Sigmoid colon (tissue), 7 donors: ENCODE data around the gene IGLL5. TPM values are rescaled to one million over a fixed set of nuclear protein-coding genes. Genes with fewer than 3 reads are reported as not detected.

ENCODE experiments used
- DNase-seq: peaks from one replicate; pipeline ENCODE4 v3.0.0-alpha.2; 2019
- H3K27ac ChIP-seq, 4 donors: fragments of 200-600 bp; sonication (generic); one replicate each; pipeline ENCODE4 v1.5.1; 2016 to 2019; ENCODE audit warnings: mild to moderate bottlenecking in 1 of 4
- H3K27me3 ChIP-seq, 3 donors: fragments of 200-600 bp; sonication (generic); one replicate each; pipeline ENCODE4 v1.5.1; 2019; ENCODE audit warnings: mild to moderate bottlenecking in 1 of 3
- H3K36me3 ChIP-seq, 4 donors: fragments of 200-600 bp; sonication (generic); one replicate each; pipeline ENCODE4 v1.5.1; 2016 to 2019
- H3K4me1 ChIP-seq, 4 donors: fragments of 200-600 bp; sonication (generic); one replicate each; pipeline ENCODE4 v1.5.1; 2017 to 2019
- H3K4me3 ChIP-seq, 4 donors: fragments of 200-600 bp; sonication (generic); one replicate each; pipeline ENCODE4 v1.5.1; 2017 to 2019; ENCODE audit warnings: mild to moderate bottlenecking in 2 of 4, moderate library complexity in 1 of 4
- H3K9me3 ChIP-seq, 4 donors: fragments of 200-600 bp in 3 of 4; sonication (generic) in 3 of 4; one replicate each; pipeline versions ENCODE4 v1.5.1 to v1.6.1; 2013 to 2019
- CTCF ChIP-seq, 4 experiments: fragments of 450-650 bp in 3 of 4; fragments of 200-600 bp in 1 of 4; IDR thresholded peaks; one replicate each; pipeline ENCODE4 v1.5.1; 2016 to 2019; ENCODE audit warnings: antibody characterized with exemption in 4 of 4, mild to moderate bottlenecking in 3 of 4, moderate library complexity in 2 of 4
- EP300 ChIP-seq, 4 donors: sonication (generic); formaldehyde crosslinking; IDR thresholded peaks; one replicate each; pipeline ENCODE4 v1.6.1; 2017; ENCODE audit warnings: antibody characterized with exemption in 4 of 4
- POLR2A ChIP-seq, 2 donors: fragments of 450-650 bp; IDR thresholded peaks; one replicate each; pipeline ENCODE4 v1.6.1; 2016; ENCODE audit warnings: antibody characterized with exemption in 2 of 2, mild to moderate bottlenecking in 2 of 2, moderate library complexity in 2 of 2
- POLR2AphosphoS5 ChIP-seq, 4 donors: sonication (generic); formaldehyde crosslinking; IDR thresholded peaks; one replicate each; pipeline ENCODE4 v1.6.1; 2017; ENCODE audit warnings: antibody characterized with exemption in 4 of 4
- WGBS, 2 donors: extraction: QIAGEN DNeasy Blood & Tissue Kit; methylation state at CpG; one replicate each; pipeline ENCODE4 v1.1.7; 2013; 5-methylcytosine and 5-hydroxymethylcytosine counted together
- intact Hi-C: fragments of 100-400 bp; cut with DNase I; formaldehyde crosslinking; loops from one replicate; pipeline ENCODE4 v1.15.1; 2023
- polyA plus RNA-seq, 3 donors: library from polyadenylated mRNA; stranded (reverse); fragments of 200-250 nt; gene quantifications; one replicate each; pipeline ENCODE4 v1.2.3, GENCODE V29; 2013
- total RNA-seq, 4 donors: library from RNA; depleted of rRNA; stranded (reverse); fragments of >200 nt; gene quantifications; one replicate each; pipeline ENCODE4 v1.1.0, GENCODE V29; 2016
- donor health status: healthy with polysubstance abuse.
- donor health status: Bipolar disorder and iron deficiency.
- donor health status: healthy.

Gene IGLL5
- total and polyA plus RNA-seq, 7 donors: 0.99 to 39.6 (median 14.2) TPM; not detected in 3

- Histone ChIP-seq H3K27ac (no peak overlapping the region), H3K9me3 (no peaks in the 10 kb centered on the region), H3K4me3 (no peak overlapping the region), H3K4me1 (no peaks in the 10 kb centered on the region), H3K36me3 (no peaks in the 10 kb centered on the region), H3K27me3 (no peaks in the 10 kb centered on the region)
- no peak for DNase-seq
- intact Hi-C loops: no loop called here
- no peak for TF ChIP-seq EP300 (IDR thresholded peaks at IDR 0.05)
- TF ChIP-seq POLR2A (IDR thresholded peaks at IDR 0.05): no peak
- no peak for TF ChIP-seq CTCF (IDR thresholded peaks at IDR 0.05)
- no peak for TF ChIP-seq POLR2AphosphoS5 (IDR thresholded peaks at IDR 0.05)
- WGBS, 2 donors: 85 to 92% methylated on average over 7 of the region's 7 CpGs
These were observed 25.3 kb downstream of the IGLL5 start for GRCh38 chr22:22912988-22913253.

GRCh38 chr22:22913989-22914388, 26.4 kb downstream of the IGLL5 start:
- no peak for TF ChIP-seq CTCF (IDR thresholded peaks at IDR 0.05)
- no peak for TF ChIP-seq EP300 (IDR thresholded peaks at IDR 0.05)
- no peak for TF ChIP-seq POLR2AphosphoS5 (IDR thresholded peaks at IDR 0.05)
- no peak for TF ChIP-seq POLR2A (IDR thresholded peaks at IDR 0.05)
- Histone ChIP-seq H3K27ac (no peak overlapping the region), H3K4me1 (no peaks in the 10 kb centered on the region), H3K36me3 (no peaks in the 10 kb centered on the region), H3K4me3 (no peak overlapping the region), H3K9me3 (no peaks in the 10 kb centered on the region), H3K27me3 (no peaks in the 10 kb centered on the region)
- intact Hi-C loops: no loop called here
- 60 to 73% methylated on average over 5 of the region's 5 CpGs for WGBS, 2 donors
- no peak for DNase-seq

DNA sequence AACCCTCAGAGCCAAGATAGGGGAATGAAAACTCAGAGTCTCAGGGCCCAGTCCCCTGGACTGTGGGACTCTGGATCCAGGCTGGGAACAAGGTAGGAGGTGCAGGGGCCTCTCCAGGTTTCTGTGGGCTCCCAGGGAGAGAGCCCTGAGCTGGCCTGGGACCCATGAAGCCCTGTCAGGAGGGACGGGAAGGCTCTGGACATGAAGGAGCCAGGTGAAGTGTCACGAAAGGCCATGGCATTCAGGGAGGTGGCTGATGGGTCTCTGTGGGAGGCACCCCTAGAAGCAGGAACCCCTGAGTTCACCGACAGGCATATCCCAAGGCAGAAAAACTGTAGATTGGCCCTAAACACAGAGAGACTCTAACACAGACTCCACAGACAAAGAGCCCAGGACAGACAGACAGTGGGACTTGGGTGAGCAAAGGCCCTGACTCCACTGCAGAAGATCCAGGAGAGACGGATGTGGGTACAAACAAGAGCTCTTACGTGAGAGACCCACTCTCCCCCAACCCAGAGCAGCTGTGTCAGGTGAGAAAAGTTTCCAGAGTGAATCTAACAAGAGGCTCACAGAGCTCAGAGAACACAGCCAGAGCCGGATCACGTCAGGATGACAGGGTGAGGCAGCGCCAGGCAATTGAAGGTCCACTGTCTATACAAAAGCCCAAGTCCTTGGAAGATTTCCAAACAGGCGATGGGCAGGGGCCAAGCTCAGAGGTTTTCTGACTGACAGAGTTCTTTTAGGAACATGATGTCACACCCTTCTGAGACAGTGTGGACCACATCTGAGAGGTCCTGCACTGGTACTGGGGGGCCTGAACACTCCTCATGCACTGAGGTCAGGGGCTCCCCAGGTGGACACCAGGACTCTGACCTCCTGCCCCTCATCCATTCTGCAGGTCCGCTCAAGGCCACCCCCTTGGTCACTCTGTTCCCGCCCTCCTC, 27.4 kb downstream of the IGLL5 start:
- no peaks in the 10 kb centered on the region for H3K27me3 ChIP-seq
- TF ChIP-seq POLR2A (IDR thresholded peaks at IDR 0.05) (no peak), EP300 (IDR thresholded peaks at IDR 0.05) (no peak), POLR2AphosphoS5 (IDR thresholded peaks at IDR 0.05) (no peak), CTCF (IDR thresholded peaks at IDR 0.05) (no peak)
- 73 to 85% methylated on average over 11 of the region's 11 CpGs for WGBS, 2 donors
- H3K9me3 ChIP-seq: no peaks in the 10 kb centered on the region
- no peak overlapping the region for H3K4me3 ChIP-seq
- intact Hi-C loops: no loop called here
- H3K4me1 ChIP-seq: no peaks in the 10 kb centered on the region
- H3K36me3 ChIP-seq: no peaks in the 10 kb centered on the region
- no peak for DNase-seq
- H3K27ac ChIP-seq: no peak overlapping the region

DNA sequence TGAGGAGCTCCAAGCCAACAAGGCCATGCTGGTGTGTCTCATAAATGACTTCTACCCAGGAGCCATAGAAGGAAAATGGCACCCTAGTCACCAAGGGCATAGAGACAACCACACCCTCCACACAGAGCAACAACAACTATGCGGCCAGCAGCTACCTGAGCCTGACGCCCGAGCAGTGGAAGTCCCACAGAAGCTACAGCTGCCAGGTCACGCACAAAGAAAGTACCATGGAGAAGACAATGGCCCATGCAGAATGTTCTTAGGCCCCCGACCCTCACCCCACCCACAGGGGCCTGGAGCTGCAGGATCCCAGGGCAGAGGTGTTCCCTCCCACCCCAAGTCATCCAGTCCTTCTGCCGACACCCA, 28.0 kb downstream of the IGLL5 start:
- H3K4me3 ChIP-seq: no peak overlapping the region
- DNase-seq: no peak
- intact Hi-C loops: no loop called here
- 85 to 91% methylated on average over 6 of the region's 6 CpGs for WGBS, 2 donors
- H3K27me3 ChIP-seq: no peaks in the 10 kb centered on the region
- H3K27ac ChIP-seq: no peak overlapping the region
- no peaks in the 10 kb centered on the region for H3K9me3 ChIP-seq
- no peak for TF ChIP-seq CTCF (IDR thresholded peaks at IDR 0.05)
- no peak for TF ChIP-seq POLR2AphosphoS5 (IDR thresholded peaks at IDR 0.05)
- TF ChIP-seq EP300 (IDR thresholded peaks at IDR 0.05): no peak
- no peak for TF ChIP-seq POLR2A (IDR thresholded peaks at IDR 0.05)
- no peaks in the 10 kb centered on the region for H3K36me3 ChIP-seq
- H3K4me1 ChIP-seq: no peaks in the 10 kb centered on the region
